Measurements from ENCODE around the gene MRPL12.

Gene MRPL12

DNA sequence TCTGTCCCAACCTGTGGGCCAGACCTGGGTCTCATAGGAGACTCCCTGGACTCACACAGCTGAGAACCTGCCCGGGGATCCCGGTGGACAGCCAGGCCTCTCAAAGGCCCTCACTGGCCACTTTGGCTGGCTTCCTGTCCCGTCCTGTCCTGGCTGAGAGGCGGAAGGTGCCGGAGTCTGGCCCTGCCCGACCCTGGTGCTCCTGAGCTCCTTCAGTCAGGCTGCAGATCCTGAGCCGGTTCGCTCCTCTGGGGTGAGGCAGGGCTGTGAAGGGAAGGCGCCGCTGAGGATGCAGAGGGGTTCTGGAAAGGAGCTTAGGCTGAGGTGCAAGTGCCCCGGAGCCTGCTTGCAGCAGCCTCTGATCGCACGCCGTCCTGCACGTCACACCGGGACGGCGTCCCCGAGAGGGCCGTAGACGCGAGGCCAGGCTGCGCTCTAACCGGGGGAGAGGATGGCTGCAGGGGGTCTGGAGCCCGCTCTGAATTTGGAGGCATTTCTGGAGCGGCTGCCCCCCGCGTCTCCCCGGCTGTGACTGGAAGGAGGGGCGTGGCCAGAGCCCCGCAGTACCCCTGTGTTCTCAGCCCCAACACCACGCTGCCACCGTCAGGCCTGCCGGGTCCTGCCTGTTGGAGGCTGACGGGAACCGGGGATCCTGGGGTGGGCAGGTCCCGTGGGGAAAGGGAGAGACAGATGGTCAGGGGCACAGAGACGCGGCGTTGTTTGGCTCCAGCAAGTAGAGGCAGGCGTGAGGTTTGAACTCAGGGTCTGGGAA is 15.2 kb upstream of the MRPL12 start:
- Histone ChIP-seq H3K79me2 (peaks cover 61% of the 10 kb centered on the region), H3K4me3 (ENCODE audit: low read depth, low read length) (no peak overlapping the region), H3K36me3 (ENCODE audit: control insufficient read depth, insufficient read depth, low read length) (no peaks in the 10 kb centered on the region), H3K9me3 (ENCODE audit: control insufficient read depth, low read length) (no peaks in the 10 kb centered on the region), H3K27me3 (ENCODE audit: control insufficient read depth, insufficient read depth, low read length) (no peaks in the 10 kb centered on the region), H3K4me2 (ENCODE audit: low read length) (no peak overlapping the region), H2AFZ (no peak overlapping the region), H3K27ac (no peak overlapping the region), H3K9ac (no peak overlapping the region), H3K4me1 (peaks cover 11% of the 10 kb centered on the region)
- TF ChIP-seq, protein P1, sequence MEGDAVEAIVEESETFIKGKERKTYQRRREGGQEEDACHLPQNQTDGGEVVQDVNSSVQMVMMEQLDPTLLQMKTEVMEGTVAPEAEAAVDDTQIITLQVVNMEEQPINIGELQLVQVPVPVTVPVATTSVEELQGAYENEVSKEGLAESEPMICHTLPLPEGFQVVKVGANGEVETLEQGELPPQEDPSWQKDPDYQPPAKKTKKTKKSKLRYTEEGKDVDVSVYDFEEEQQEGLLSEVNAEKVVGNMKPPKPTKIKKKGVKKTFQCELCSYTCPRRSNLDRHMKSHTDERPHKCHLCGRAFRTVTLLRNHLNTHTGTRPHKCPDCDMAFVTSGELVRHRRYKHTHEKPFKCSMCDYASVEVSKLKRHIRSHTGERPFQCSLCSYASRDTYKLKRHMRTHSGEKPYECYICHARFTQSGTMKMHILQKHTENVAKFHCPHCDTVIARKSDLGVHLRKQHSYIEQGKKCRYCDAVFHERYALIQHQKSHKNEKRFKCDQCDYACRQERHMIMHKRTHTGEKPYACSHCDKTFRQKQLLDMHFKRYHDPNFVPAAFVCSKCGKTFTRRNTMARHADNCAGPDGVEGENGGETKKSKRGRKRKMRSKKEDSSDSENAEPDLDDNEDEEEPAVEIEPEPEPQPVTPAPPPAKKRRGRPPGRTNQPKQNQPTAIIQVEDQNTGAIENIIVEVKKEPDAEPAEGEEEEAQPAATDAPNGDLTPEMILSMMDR (IDR thresholded peaks at IDR 0.05) = no peak

DNA sequence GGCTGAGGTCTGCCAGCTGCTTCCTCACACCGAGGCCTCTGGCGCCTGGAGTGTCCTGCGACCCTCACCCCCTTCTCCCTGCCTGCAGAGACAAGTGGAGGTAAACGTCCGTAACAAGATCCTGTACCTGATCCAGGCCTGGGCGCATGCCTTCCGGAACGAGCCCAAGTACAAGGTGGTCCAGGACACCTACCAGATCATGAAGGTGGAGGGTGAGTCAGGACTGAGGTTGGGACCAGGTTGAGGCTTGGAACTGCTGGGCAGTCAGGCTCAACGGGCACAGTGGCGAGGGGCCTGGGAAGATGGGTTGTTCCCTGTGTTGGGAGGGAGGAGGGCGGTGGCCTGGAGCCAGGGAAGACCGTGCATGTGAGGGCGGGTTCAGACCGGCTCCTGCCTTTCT is 14.6 kb upstream of the MRPL12 start:
- no peaks in the 10 kb centered on the region for H3K27me3 ChIP-seq (ENCODE audit: control insufficient read depth, insufficient read depth, low read length)
- H3K27ac ChIP-seq = no peak overlapping the region
- H3K4me2 ChIP-seq (ENCODE audit: low read length) = no peak overlapping the region
- H3K36me3 ChIP-seq (ENCODE audit: control insufficient read depth, insufficient read depth, low read length) = no peaks in the 10 kb centered on the region
- H3K4me3 ChIP-seq (ENCODE audit: low read depth, low read length) = no peak overlapping the region
- H3K79me2 ChIP-seq = peaks cover 57% of the 10 kb centered on the region
- H2AFZ ChIP-seq = no peak overlapping the region
- TF ChIP-seq, protein P1 (IDR thresholded peaks at IDR 0.05) = no peak
- H3K4me1 ChIP-seq = peaks cover 11% of the 10 kb centered on the region
- no peak overlapping the region for H3K9ac ChIP-seq
- no peaks in the 10 kb centered on the region for H3K9me3 ChIP-seq (ENCODE audit: control insufficient read depth, low read length)

DNA sequence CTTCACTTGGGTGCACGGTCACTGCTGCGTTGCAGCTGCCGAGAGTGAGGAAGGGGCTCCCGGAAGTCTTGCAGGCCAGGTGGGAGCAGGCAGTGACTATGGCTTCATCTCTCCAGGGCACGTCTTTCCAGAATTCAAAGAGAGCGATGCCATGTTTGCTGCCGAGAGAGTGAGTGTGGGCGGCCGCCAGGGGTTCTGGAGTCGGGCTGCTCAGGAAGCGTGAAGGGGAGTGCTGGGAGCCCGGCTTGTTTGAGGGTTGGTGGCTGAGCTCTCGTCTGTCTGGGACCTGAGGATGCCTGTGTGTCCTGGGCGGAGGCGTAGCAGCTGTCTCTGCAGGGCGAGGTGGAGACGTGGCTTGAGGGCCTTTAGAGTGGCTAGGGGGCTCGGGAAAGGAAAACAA is 13.1 kb upstream of the MRPL12 start:
- TF ChIP-seq, protein P1 (IDR thresholded peaks at IDR 0.05) = no peak
- Histone ChIP-seq H3K4me1 (peaks cover 5% of the 10 kb centered on the region), H3K4me2 (ENCODE audit: low read length) (no peak overlapping the region), H3K9ac (no peak overlapping the region), H3K4me3 (ENCODE audit: low read depth, low read length) (no peak overlapping the region), H3K27me3 (ENCODE audit: control insufficient read depth, insufficient read depth, low read length) (no peaks in the 10 kb centered on the region), H3K36me3 (ENCODE audit: control insufficient read depth, insufficient read depth, low read length) (no peaks in the 10 kb centered on the region), H3K9me3 (ENCODE audit: control insufficient read depth, low read length) (no peaks in the 10 kb centered on the region), H3K27ac (no peak overlapping the region), H2AFZ (no peak overlapping the region), H3K79me2 (peaks cover 57% of the 10 kb centered on the region)

DNA sequence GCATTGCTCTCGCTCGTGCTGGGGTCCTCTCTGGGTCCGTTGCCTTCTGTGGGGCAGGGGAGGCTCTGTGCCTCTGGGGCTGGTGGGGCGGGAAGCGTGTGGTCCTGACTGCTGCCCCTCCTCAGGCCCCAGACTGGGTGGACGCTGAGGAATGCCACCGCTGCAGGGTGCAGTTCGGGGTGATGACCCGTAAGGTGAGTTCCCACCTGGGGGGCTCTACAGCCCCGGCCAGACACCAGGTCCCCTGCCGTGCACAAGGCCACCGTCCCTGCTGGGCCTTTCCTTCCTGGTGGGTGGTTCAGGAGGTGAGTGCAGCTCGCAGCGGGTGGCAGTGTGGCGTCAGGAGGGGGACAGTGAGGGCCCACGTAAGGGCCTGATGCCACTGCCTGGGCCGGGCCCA is 12.6 kb upstream of the MRPL12 start:
- Histone ChIP-seq H3K27ac (no peak overlapping the region), H3K79me2 (peaks cover 54% of the 10 kb centered on the region), H3K27me3 (ENCODE audit: control insufficient read depth, insufficient read depth, low read length) (no peaks in the 10 kb centered on the region), H3K4me3 (ENCODE audit: low read depth, low read length) (no peak overlapping the region), H3K9ac (no peak overlapping the region), H2AFZ (no peak overlapping the region), H3K4me1 (peaks cover under 1% of the 10 kb centered on the region), H3K9me3 (ENCODE audit: control insufficient read depth, low read length) (no peaks in the 10 kb centered on the region), H3K36me3 (ENCODE audit: control insufficient read depth, insufficient read depth, low read length) (no peaks in the 10 kb centered on the region), H3K4me2 (ENCODE audit: low read length) (no peak overlapping the region)
- TF ChIP-seq, protein P1 (IDR thresholded peaks at IDR 0.05) = no peak

DNA sequence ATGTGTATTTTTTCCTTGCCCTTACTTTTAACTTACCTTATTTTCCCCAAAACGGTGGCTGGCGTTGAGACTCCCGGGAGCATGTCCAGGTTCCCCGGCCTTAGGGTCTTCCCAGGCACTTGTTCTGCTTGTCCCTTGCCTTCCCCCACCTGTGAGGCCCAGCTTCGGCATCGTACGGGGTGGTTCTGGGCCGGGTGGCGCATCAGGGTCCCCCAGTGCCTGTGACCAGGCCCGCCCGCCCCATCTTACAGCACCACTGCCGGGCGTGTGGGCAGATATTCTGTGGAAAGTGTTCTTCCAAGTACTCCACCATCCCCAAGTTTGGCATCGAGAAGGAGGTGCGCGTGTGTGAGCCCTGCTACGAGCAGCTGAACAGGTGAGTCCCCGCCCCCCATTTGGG is 12.0 kb upstream of the MRPL12 start:
- Histone ChIP-seq H3K36me3 (ENCODE audit: control insufficient read depth, insufficient read depth, low read length) (no peaks in the 10 kb centered on the region), H3K9ac (no peak overlapping the region), H3K4me1 (no peaks in the 10 kb centered on the region), H3K4me3 (ENCODE audit: low read depth, low read length) (no peak overlapping the region), H3K79me2 (peaks cover 47% of the 10 kb centered on the region), H2AFZ (no peak overlapping the region), H3K4me2 (ENCODE audit: low read length) (no peak overlapping the region), H3K27me3 (ENCODE audit: control insufficient read depth, insufficient read depth, low read length) (no peaks in the 10 kb centered on the region), H3K9me3 (ENCODE audit: control insufficient read depth, low read length) (no peaks in the 10 kb centered on the region), H3K27ac (no peak overlapping the region)
- TF ChIP-seq, protein P1 (IDR thresholded peaks at IDR 0.05) = no peak

Data from parathyroid adenoma (tissue), 2 donors.